CD8-positive, alpha-beta memory T cell (primary cell): Measurements from ENCODE around the gene UBALD1. TPM values are rescaled to one million over a fixed set of nuclear protein-coding genes. Genes with fewer than 3 reads are reported as not detected.
"Not testable (repeated sequence)": the region's sequence is repeated elsewhere in the genome, so short reads cannot be mapped to it uniquely, and the experiment has no call there.

Experiments
- CTCF ChIA-PET: fragments of 350-600 bp; sonication (Branson Sonifier 250); formaldehyde crosslinking; loops from one replicate; lab custom pipeline; 2021; ENCODE audit warnings: antibody characterized with exemption; lab: Charles Lee
- POLR2A ChIA-PET: fragments of 350-600 bp; sonication (Branson Sonifier 250); formaldehyde crosslinking; loops from one replicate; lab custom pipeline; 2021; ENCODE audit warnings: antibody characterized with exemption; lab: Charles Lee
- DNase-seq, 5 donors: peaks; one replicate each; pipeline versions ENCODE4 v3.0.0 to v3.0.0-alpha.2; 2020 to 2022; ENCODE audit warnings: mixed read lengths in 1 of 5
- H3K27ac ChIP-seq: one replicate; pipeline ENCODE4 v1.7.0; 2013; ENCODE audit warnings: low read depth, mild to moderate bottlenecking, low read length, moderate library complexity
- H3K27me3 ChIP-seq: 2 replicates; pipeline ENCODE4 v1.7.0; 2013; ENCODE audit warnings: low read length, mild to moderate bottlenecking; ENCODE audit not compliant: insufficient read depth, poor library complexity, severe bottlenecking
- H3K36me3 ChIP-seq: 2 replicates; pipeline ENCODE4 v1.7.0; 2013; ENCODE audit warnings: mild to moderate bottlenecking, low read length, moderate library complexity; ENCODE audit not compliant: insufficient read depth
- H3K4me1 ChIP-seq: 2 replicates; pipeline ENCODE4 v1.7.0; 2013; ENCODE audit warnings: mild to moderate bottlenecking, low read length, moderate library complexity; ENCODE audit not compliant: insufficient read depth
- H3K4me3 ChIP-seq: 2 replicates; pipeline ENCODE4 v1.7.0; 2013; ENCODE audit warnings: mild to moderate bottlenecking, low read length
- H3K9me3 ChIP-seq: 2 replicates; pipeline ENCODE4 v1.7.0; 2013; ENCODE audit warnings: mild to moderate bottlenecking, low read length
- H3K27ac Mint-ChIP-seq, 8 donors: one replicate each; pipeline ENCODE4 v1.8.0; 2020 to 2021; ENCODE audit warnings: mixed read lengths in 8 of 8, mild to moderate bottlenecking in 6 of 8, inconsistent platforms in 3 of 8, moderate library complexity in 3 of 8
- H3K27me3 Mint-ChIP-seq, 2 donors: one replicate each; pipeline ENCODE4 v1.8.0; 2020 to 2021; ENCODE audit warnings: mixed read lengths in 2 of 2, mild to moderate bottlenecking in 1 of 2, moderate library complexity in 1 of 2
- H3K36me3 Mint-ChIP-seq, 3 donors: one replicate each; pipeline ENCODE4 v1.8.0; 2020 to 2021; ENCODE audit warnings: mixed read lengths in 3 of 3, inconsistent platforms in 1 of 3, mild to moderate bottlenecking in 1 of 3
- H3K4me1 Mint-ChIP-seq, 3 donors: one replicate each; pipeline ENCODE4 v1.8.0; 2020 to 2021; ENCODE audit warnings: mixed read lengths in 3 of 3, inconsistent platforms in 1 of 3, mild to moderate bottlenecking in 1 of 3
- H3K4me3 Mint-ChIP-seq, 7 donors: one replicate each; pipeline ENCODE4 v1.8.0; 2020 to 2021; ENCODE audit warnings: mixed read lengths in 7 of 7, mild to moderate bottlenecking in 6 of 7, moderate library complexity in 4 of 7, inconsistent platforms in 2 of 7
- H3K9me3 Mint-ChIP-seq, 5 donors: one replicate each; pipeline ENCODE4 v1.8.0; 2020 to 2022; ENCODE audit warnings: mixed read lengths in 5 of 5, mild to moderate bottlenecking in 3 of 5, moderate library complexity in 2 of 5, inconsistent platforms in 1 of 5
- polyA plus RNA-seq: library from polyadenylated mRNA; unstranded; fragments of 300-500 nt; fragmentation: Illumina TruSeq; gene quantifications from one replicate; pipeline ENCODE4 v1.2.3, GENCODE V29; 2021
- total RNA-seq, 2 experiments: library from RNA; stranded (reverse); gene quantifications; one replicate each; pipeline ENCODE4 v1.2.3, GENCODE V29; 2021

Gene UBALD1
- total and polyA plus RNA-seq, 3 experiments from 2014 or later = 4.9 to 22.3 (median 18.7) TPM

- CTCF ChIA-PET = interaction anchor here (0.7 to 2.2 kb wide), 2 partner anchors 76 to 745 kb away, joined by 4 to 12 read pairs; no protein-coding TSS in a partner anchor
- H3K36me3 Mint-ChIP-seq = peaks cover 0 to 3% (median 0%) of the 10 kb centered on the region in 3 donors
- peaks cover 0 to 2% (median 2%) of the 10 kb centered on the region in 5 donors for H3K9me3 Mint-ChIP-seq
- Histone ChIP-seq H3K9me3 (no peaks in the 10 kb centered on the region), H3K4me1 (no peaks in the 10 kb centered on the region), H3K27me3 (peaks cover 5% of the 10 kb centered on the region), H3K27ac (no peak overlapping the region), H3K4me3 (no peak overlapping the region), H3K36me3 (no peaks in the 10 kb centered on the region)
- H3K4me3 Mint-ChIP-seq = no peak overlapping the region
- POLR2A ChIA-PET = no interaction called here
- peaks cover 0 to 3% (median 2%) of the 10 kb centered on the region in 3 donors for H3K4me1 Mint-ChIP-seq
- no peak for DNase-seq
- H3K27me3 Mint-ChIP-seq = peaks cover 9 to 10% of the 10 kb centered on the region in 2 donors
- no peak overlapping the region for H3K27ac Mint-ChIP-seq
Observed at GRCh38 chr16:4583906-4584305, 30.8 kb downstream of the UBALD1 start.

- POLR2A ChIA-PET = no interaction called here
- no peaks in the 10 kb centered on the region for H3K36me3 Mint-ChIP-seq
- no peaks in the 10 kb centered on the region for H3K27me3 ChIP-seq
- H3K27ac ChIP-seq = no peak overlapping the region
- H3K27me3 Mint-ChIP-seq = no peaks in the 10 kb centered on the region
- CTCF ChIA-PET = no interaction called here
- H3K27ac Mint-ChIP-seq = no peak overlapping the region
- no peaks in the 10 kb centered on the region for H3K9me3 Mint-ChIP-seq
- H3K9me3 ChIP-seq = no peaks in the 10 kb centered on the region
- H3K4me1 ChIP-seq = no peaks in the 10 kb centered on the region
- no peak for DNase-seq
- no peak overlapping the region for H3K4me3 Mint-ChIP-seq
- no peak overlapping the region for H3K4me3 ChIP-seq
- no peaks in the 10 kb centered on the region for H3K36me3 ChIP-seq
- no peaks in the 10 kb centered on the region for H3K4me1 Mint-ChIP-seq
Observed at GRCh38 chr16:4580250-4580649, 34.4 kb downstream of the UBALD1 start.

DNA sequence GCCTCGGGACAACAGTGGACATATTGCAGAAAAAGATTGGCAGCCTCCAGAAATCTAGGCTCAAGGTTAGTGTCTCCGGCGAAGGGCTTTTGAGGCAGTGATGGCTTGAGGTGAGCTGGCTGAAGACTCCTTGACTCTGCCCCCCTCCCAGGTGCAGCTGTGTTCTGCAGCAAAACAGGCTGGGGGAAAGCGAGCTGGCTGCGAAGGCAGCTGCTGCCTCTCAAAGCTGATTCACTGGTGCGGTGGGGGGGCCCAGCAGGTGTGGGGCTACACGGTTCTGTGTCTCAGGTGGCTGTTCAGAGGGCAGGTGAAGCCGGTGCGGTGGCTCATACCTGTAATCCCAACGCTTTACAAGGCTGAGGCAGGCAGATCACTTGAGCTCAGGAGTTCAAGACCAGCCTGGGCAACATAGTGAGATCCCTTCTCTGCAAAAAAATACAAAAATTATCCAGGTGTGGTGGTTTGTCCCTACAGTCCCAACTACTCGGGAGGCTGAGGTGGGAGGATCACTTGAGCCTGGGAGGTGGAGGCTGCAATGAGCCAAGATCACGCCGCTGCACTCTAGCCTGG lies 35.6 kb downstream of the UBALD1 start:
- ChIA-PET POLR2A (no interaction called here), CTCF (no interaction called here)
- H3K4me3 ChIP-seq = no peak overlapping the region
- peaks cover 0 to 1% of the 10 kb centered on the region in 2 donors for H3K27me3 Mint-ChIP-seq
- no peaks in the 10 kb centered on the region for H3K4me1 ChIP-seq
- H3K36me3 Mint-ChIP-seq = no peaks in the 10 kb centered on the region
- H3K9me3 ChIP-seq = no peaks in the 10 kb centered on the region
- H3K36me3 ChIP-seq = no peaks in the 10 kb centered on the region
- no peak overlapping the region for H3K27ac Mint-ChIP-seq
- no peaks in the 10 kb centered on the region for H3K4me1 Mint-ChIP-seq
- DNase-seq = no peak
- no peaks in the 10 kb centered on the region for H3K9me3 Mint-ChIP-seq
- no peak overlapping the region for H3K4me3 Mint-ChIP-seq
- no peak overlapping the region for H3K27ac ChIP-seq
- no peaks in the 10 kb centered on the region for H3K27me3 ChIP-seq

DNA sequence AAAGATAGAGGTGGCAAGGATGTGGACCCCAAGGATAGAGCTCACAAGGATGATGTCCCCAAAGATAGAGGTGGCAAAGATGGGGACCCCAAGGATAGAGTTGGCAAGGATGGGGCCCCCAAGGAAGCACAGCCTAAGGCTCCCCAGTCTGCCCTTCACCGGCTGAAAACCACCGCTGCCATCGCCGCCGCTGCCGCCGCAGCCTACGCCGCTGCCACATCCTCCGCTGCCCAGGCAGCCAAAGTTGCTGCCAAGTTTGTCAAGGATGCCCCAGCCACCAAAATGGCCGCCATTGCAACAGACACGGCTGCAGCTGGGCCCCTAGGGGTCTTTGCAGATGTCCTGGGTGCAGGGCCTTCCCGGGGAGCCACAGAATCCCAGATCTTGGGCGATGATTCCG lies 38.7 kb downstream of the UBALD1 start:
- peaks cover 0 to 5% of the 10 kb centered on the region in 2 donors for H3K27me3 Mint-ChIP-seq
- Histone ChIP-seq H3K27ac (no peak overlapping the region), H3K27me3 (no peaks in the 10 kb centered on the region), H3K36me3 (no peaks in the 10 kb centered on the region), H3K9me3 (no peaks in the 10 kb centered on the region), H3K4me3 (no peak overlapping the region), H3K4me1 (no peaks in the 10 kb centered on the region)
- POLR2A ChIA-PET = no interaction called here
- no peak overlapping the region for H3K4me3 Mint-ChIP-seq
- CTCF ChIA-PET = no interaction called here
- no peak for DNase-seq
- no peaks in the 10 kb centered on the region for H3K9me3 Mint-ChIP-seq
- no peaks in the 10 kb centered on the region for H3K4me1 Mint-ChIP-seq
- no peaks in the 10 kb centered on the region for H3K36me3 Mint-ChIP-seq
- no peak overlapping the region for H3K27ac Mint-ChIP-seq

DNA sequence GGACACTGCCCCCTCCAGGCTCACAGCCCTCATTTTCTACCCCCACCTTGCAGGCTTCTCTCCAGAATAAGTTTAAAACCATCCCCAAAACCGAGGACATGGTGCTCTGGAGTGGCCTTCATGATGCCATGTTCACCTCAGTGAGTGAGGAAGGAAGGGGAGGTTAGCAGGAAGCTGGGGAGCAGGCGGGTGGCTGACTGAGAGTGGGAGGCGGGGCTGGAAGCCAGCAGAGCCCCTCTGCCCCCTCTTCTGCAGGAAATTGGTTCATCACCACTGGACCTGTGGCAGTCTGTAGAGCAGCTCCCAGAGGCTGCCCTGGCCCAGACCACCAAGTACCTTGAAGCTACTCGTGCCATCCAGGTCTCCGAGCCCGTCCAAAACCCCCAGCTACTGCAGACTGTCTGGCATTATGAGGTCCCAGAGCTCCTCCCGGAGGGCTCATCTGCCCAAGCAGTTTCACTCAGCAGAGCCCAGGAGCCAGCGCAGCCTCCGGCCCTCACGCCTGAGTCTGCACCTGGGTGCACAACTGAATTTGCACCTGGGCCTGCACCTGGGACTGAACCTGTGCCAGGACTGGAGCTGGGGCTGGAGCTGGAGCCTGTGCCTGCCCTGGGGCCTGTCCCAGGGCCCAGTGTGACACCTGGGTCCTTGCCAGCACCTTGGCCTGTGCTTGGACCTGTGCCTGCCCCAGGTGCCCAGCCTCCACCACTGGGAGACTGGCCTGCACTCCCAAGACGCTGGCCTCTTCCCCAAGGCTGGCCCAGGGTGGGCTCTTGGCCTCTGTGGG lies 39.6 kb downstream of the UBALD1 start:
- Histone ChIP-seq H3K4me1 (no peaks in the 10 kb centered on the region), H3K27ac (no peak overlapping the region), H3K27me3 (no peaks in the 10 kb centered on the region), H3K9me3 (no peaks in the 10 kb centered on the region), H3K36me3 (no peaks in the 10 kb centered on the region), H3K4me3 (no peak overlapping the region)
- ChIA-PET CTCF (interaction anchor here (1.9 kb wide), 1 partner anchor 10 kb away, joined by 5 read pairs; no protein-coding TSS in a partner anchor), POLR2A (interaction anchor here (0.6 kb wide), 1 partner anchor 453 kb away, joined by 3 read pairs; no protein-coding TSS in a partner anchor)
- no peaks in the 10 kb centered on the region for H3K4me1 Mint-ChIP-seq
- DNase-seq = peak in 1 of 5 donors; percentile 3
- no peaks in the 10 kb centered on the region for H3K9me3 Mint-ChIP-seq
- H3K36me3 Mint-ChIP-seq = no peaks in the 10 kb centered on the region
- H3K27ac Mint-ChIP-seq = no peak overlapping the region
- peaks cover 0 to 5% of the 10 kb centered on the region in 2 donors for H3K27me3 Mint-ChIP-seq
- H3K4me3 Mint-ChIP-seq = no peak overlapping the region

DNA sequence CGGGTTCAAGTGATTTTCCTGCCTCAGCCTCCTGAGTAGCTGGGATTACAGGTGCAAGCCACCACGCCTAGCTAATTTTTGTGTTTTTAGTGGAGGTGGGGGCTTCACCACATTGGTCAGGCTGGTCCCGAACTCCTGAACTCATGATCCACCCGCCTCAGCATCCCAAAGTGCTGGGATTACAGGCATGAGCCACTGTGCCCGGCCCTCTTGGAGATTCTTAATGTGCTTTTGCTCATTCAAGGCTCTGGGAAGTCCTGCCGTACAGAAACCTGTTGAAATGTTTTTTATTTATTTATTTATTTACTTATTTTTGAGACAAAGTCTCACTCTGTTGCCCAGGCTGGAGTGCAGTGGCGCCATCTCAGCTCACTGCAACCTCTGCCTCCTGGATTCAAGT lies 40.8 kb downstream of the UBALD1 start:
- DNase-seq, H3K4me1 ChIP-seq, H3K4me3 ChIP-seq, H3K27me3 ChIP-seq, H3K4me1 Mint-ChIP-seq, H3K36me3 Mint-ChIP-seq, POLR2A ChIA-PET, H3K27ac Mint-ChIP-seq, H3K27me3 Mint-ChIP-seq, H3K9me3 ChIP-seq, H3K4me3 Mint-ChIP-seq, H3K9me3 Mint-ChIP-seq, H3K36me3 ChIP-seq, H3K27ac ChIP-seq: not testable (repeated sequence)
- CTCF ChIA-PET = interaction anchor here (0.7 to 1.9 kb wide), 2 partner anchors 9 to 25 kb away, joined by 3 to 5 read pairs; no protein-coding TSS in a partner anchor

- Histone ChIP-seq H3K36me3 (no peaks in the 10 kb centered on the region), H3K4me3 (no peak overlapping the region), H3K27me3 (no peaks in the 10 kb centered on the region), H3K27ac (no peak overlapping the region), H3K4me1 (no peaks in the 10 kb centered on the region), H3K9me3 (no peaks in the 10 kb centered on the region)
- H3K36me3 Mint-ChIP-seq = no peaks in the 10 kb centered on the region
- no peak overlapping the region for H3K4me3 Mint-ChIP-seq
- H3K27me3 Mint-ChIP-seq = peaks cover 0 to 5% of the 10 kb centered on the region in 2 donors
- DNase-seq = no peak
- no peaks in the 10 kb centered on the region for H3K4me1 Mint-ChIP-seq
- H3K27ac Mint-ChIP-seq = no peak overlapping the region
- no peaks in the 10 kb centered on the region for H3K9me3 Mint-ChIP-seq
- ChIA-PET POLR2A (no interaction called here), CTCF (interaction anchor here (1.2 to 1.5 kb wide), 2 partner anchors 13 to 97 kb away, joined by 3 to 4 read pairs; partner anchors contain the start of gene HMOX2)
Observed at GRCh38 chr16:4572715-4573114, 42.0 kb downstream of the UBALD1 start.

DNA sequence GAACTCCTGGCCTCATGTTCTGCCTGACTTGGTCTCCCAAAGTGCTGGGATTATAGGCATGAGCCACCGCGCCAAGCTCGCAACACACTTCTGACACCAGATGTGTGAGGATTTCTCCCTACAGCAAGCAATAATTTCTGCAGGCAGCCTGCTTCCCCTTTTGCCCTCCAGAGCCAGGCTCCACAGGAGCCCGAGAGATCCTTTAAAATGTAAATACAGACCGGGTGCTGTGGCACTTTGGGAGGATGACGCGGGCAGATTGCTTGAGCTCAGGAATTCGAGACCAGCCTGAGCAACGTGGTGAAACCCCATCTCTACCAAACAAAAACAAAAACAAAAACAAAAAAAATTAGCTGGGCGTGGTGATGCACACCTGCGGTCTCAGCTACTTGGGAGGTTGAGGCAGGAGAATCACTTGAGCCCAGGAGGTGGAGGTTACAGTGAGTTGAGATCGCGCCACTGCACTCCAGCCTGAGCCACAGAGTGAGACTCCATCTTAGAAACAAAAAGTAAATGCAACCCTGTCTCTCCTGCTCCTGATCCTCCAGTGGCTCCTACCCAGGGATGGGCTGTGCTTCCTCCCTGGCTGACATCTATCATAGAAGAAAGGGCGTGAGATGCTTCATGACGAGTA lies 43.9 kb downstream of the UBALD1 start:
- Mint-ChIP-seq H3K4me3 (no peak overlapping the region), H3K9me3 (no peaks in the 10 kb centered on the region), H3K27ac (no peak overlapping the region), H3K27me3 (peaks cover 0 to 5% of the 10 kb centered on the region in 2 donors), H3K4me1 (peaks cover 2 to 10% (median 8%) of the 10 kb centered on the region in 3 donors), H3K36me3 (no peaks in the 10 kb centered on the region)
- Histone ChIP-seq H3K9me3 (no peaks in the 10 kb centered on the region), H3K4me1 (no peaks in the 10 kb centered on the region), H3K36me3 (no peaks in the 10 kb centered on the region), H3K4me3 (no peak overlapping the region), H3K27me3 (no peaks in the 10 kb centered on the region), H3K27ac (no peak overlapping the region)
- ChIA-PET POLR2A (no interaction called here), CTCF (no interaction called here)
- DNase-seq = no peak
